HepG2 (cell line): Measurements from ENCODE around the gene TASOR2. TPM values are rescaled to one million over a fixed set of nuclear protein-coding genes. Genes with fewer than 3 reads are reported as not detected.

ENCODE experiments used
- ATAC-seq: fragments of 200-7000 bp; cut with Tn5 transposase; 3 replicates; pipeline ENCODE4 v1.9.1; 2020; ENCODE audit warnings: mild to moderate bottlenecking, moderate library complexity
- BruUV-seq: library from RNA; stranded (reverse); fragments of 400-500 nt; replicated peaks from 2 replicates; lab custom pipeline; 2021; lab: Mats Ljungman, UMichigan
- CTCF ChIA-PET: fragments of 300-600 bp; formaldehyde crosslinking; extraction: SDS; loops from one replicate; lab custom pipeline; 2021; ENCODE audit warnings: low total read pairs, inconsistent platforms, low intra/inter-chr PET ratio; lab: Yijun Ruan, JAX
- POLR2A ChIA-PET: fragments of 350-600 bp; sonication (Branson Sonifier 250); formaldehyde crosslinking; loops from one replicate; lab custom pipeline; 2020; ENCODE audit warnings: antibody characterized with exemption, inconsistent platforms; lab: Yijun Ruan, JAX
- DNase-seq: peaks from one replicate; pipeline ENCODE4 v3.0.0-alpha.2; 2015; ENCODE audit warnings: low spot score
- FAIRE-seq: peaks from 3 replicates; lab custom pipeline; 2011; peaks lifted over from hg19 to GRCh38; lab: Jason Lieb, UNC
- H2AFZ ChIP-seq: one replicate; pipeline ENCODE4 v1.6.1; 2011; ENCODE audit warnings: low read length, inconsistent platforms
- H3K27ac ChIP-seq: fragments of 300-600 bp; 3 replicates; pipeline ENCODE4 v1.8.0; 2011; ENCODE audit warnings: mixed run types, mild to moderate bottlenecking, mixed read lengths, low read length, inconsistent platforms; ENCODE audit not compliant: insufficient read depth; ENCODE audit errors: extremely low read length
- H3K27me3 ChIP-seq, 2 experiments: fragments of 200-600 bp in 1 of 2; 2 replicates in 1 of 2; 3 replicates in 1 of 2; pipeline versions ENCODE4 v1.6.0 to v1.8.0; 2011; ENCODE audit warnings: low read length in 2 of 2, mild to moderate bottlenecking in 2 of 2, moderate library complexity in 2 of 2, inconsistent platforms in 1 of 2; ENCODE audit not compliant: insufficient read depth in 2 of 2, control insufficient read depth in 1 of 2
- H3K36me3 ChIP-seq, 2 experiments: fragments of 200-600 bp in 1 of 2; replicated peaks in 1 of 2; 2 replicates in 1 of 2; 3 replicates in 1 of 2; pipeline versions ENCODE4 v1.5.1 to v1.8.0; 2011; ENCODE audit warnings: low read length in 2 of 2, inconsistent platforms in 1 of 2; ENCODE audit not compliant: insufficient read depth in 2 of 2, control insufficient read depth in 1 of 2
- H3K4me1 ChIP-seq: 2 replicates; pipeline ENCODE4 v1.5.1; 2012; ENCODE audit warnings: low read length, inconsistent platforms; ENCODE audit not compliant: insufficient read depth
- H3K4me2 ChIP-seq: 2 replicates; pipeline ENCODE4 v1.6.0; 2011; ENCODE audit warnings: low read depth, low read length, inconsistent platforms
- H3K4me3 ChIP-seq, 3 experiments: fragments of 200-600 bp in 1 of 3; sonication (generic), shearing (Covaris generic) in 1 of 3; replicated peaks in 1 of 3; 2 replicates each; pipeline ENCODE4 v1.5.1; 2011 to 2016; ENCODE audit warnings: low read length in 3 of 3, inconsistent platforms in 2 of 3, low read depth in 2 of 3, mild to moderate bottlenecking in 2 of 3, control low read depth in 1 of 3, mixed read lengths in 1 of 3; ENCODE audit not compliant: insufficient read depth in 1 of 3
- H3K79me2 ChIP-seq: one replicate; pipeline ENCODE4 v1.6.1; 2011; ENCODE audit warnings: low read length, inconsistent platforms; ENCODE audit not compliant: insufficient read depth
- H3K9ac ChIP-seq: 2 replicates; pipeline ENCODE4 v1.6.0; 2011; ENCODE audit warnings: mild to moderate bottlenecking, low read depth, low read length, inconsistent platforms; ENCODE audit not compliant: insufficient read depth
- H3K9me3 ChIP-seq: 2 replicates; pipeline ENCODE4 v1.5.1; 2012; ENCODE audit warnings: mild to moderate bottlenecking, low read length
- H4K20me1 ChIP-seq: 2 replicates; pipeline ENCODE4 v1.6.0; 2011; ENCODE audit warnings: inconsistent platforms, mild to moderate bottlenecking, low read length, moderate library complexity; ENCODE audit not compliant: insufficient read depth
- KDM5A ChIP-seq: fragments of 200-600 bp; sonication (generic); IDR thresholded peaks from 2 replicates; pipeline ENCODE4 v1.7.0; 2018; ENCODE audit warnings: antibody characterized with exemption, mild to moderate bottlenecking, low read length, borderline replicate concordance
- TAF15 ChIP-seq: fragments of 200-400 bp; formaldehyde crosslinking; IDR thresholded peaks from one replicate; pipeline ENCODE4 v1.6.1; 2018; ENCODE audit warnings: mild to moderate bottlenecking, low read depth, low read length; ENCODE audit not compliant: poor library complexity, severe bottlenecking
- ZBTB3 ChIP-seq: sonication (generic); formaldehyde crosslinking; IDR thresholded peaks from 2 replicates; pipeline ENCODE4 v1.4.0; 2020; ENCODE audit warnings: low read depth, mild to moderate bottlenecking, moderate library complexity, missing genetic modification reagents, borderline replicate concordance
- ZNF7 ChIP-seq: IDR thresholded peaks from 2 replicates; pipeline ENCODE4 v1.6.1; 2016; ENCODE audit warnings: missing biosample characterization, missing genetic modification reagents
- WGBS: methylation state at CpG from one replicate; pipeline ENCODE4 v1.1.6; 2017; ENCODE audit warnings: low lambda C conversion rate; 5-methylcytosine and 5-hydroxymethylcytosine counted together
- in situ Hi-C: cut with HindIII; loops from 2 replicates; pipeline ENCODE4 v1.10.0; 2017; ENCODE audit warnings: low pct_unique_long_range_greater_than_20kb; ENCODE audit not compliant: extremely low pct_ligation_motif_present
- intact Hi-C: fragments of 100-400 bp; cut with micrococcal nuclease; formaldehyde crosslinking; loops from one replicate; pipeline ENCODE4 v1.10.0; 2022; ENCODE audit not compliant: unreplicated experiment
- polyA plus RNA-seq, 8 experiments: library from polyadenylated mRNA; depleted of rRNA in 3 of 8; stranded (reverse) in 7 of 8; unstranded in 1 of 8; fragments of >200 nt; fragmentation: Illumina TruSeq in 4 of 8; extraction: Trizol in 4 of 8; gene quantifications; 2 replicates each; pipeline versions ENCODE4 v1.2.1 to v1.2.3, GENCODE V29; 2011 to 2016; ENCODE audit warnings: low read depth in 4 of 8, missing spikeins in 1 of 8, mixed read lengths in 1 of 8; ENCODE audit not compliant: insufficient read depth in 1 of 8
- total RNA-seq, 5 experiments: library from RNA; depleted of rRNA; stranded (reverse); fragments of >200 nt; fragmentation: Illumina TruSeq; extraction: Trizol; gene quantifications; 2 replicates each; pipeline ENCODE4 v1.2.3, GENCODE V29; 2016; ENCODE audit warnings: low read depth in 1 of 5
- TF ChIP-seq, protein P1 (sequence below): sonication (generic); formaldehyde crosslinking; IDR thresholded peaks from 2 replicates; pipeline ENCODE4 v1.4.0; 2020; ENCODE audit warnings: missing genetic modification reagents, borderline replicate concordance
- TF ChIP-seq, protein P2 (sequence below): sonication (generic); formaldehyde crosslinking; IDR thresholded peaks from 2 replicates; pipeline ENCODE4 v1.5.1; 2020; ENCODE audit warnings: missing genetic modification reagents, mild to moderate bottlenecking, borderline replicate concordance

TASOR2 gene
- total and polyA plus RNA-seq, 2 of the 13 experiments (the other 11 are each of a cell fraction or from before 2014, with no cell fraction given) = 24.2 to 55.3 TPM

DNA sequence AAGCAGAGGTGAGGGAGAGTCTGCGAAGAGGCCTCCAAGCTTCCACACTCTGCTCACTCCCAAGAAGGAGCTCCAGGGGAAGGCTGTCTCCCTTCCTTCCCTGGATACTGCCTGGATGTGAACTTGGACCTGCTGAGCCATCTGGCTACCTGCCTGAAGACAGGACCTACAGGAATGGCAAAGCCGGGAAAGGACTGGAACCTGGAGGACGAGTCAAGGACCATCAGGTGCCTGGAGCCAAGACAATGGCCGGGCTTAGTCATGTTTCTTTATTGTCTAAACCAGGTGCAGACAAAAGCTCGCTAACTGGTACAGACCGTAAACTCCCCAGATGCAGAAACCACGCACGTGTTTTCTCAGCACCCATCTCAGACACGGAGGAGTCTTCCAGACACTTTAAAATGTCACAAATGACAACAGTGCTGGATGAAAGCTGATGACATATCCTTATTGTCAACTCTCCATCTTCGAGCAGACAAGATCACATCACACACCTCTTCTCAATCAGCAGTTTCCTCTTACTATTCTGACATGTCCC is 30.4 kb upstream of the TASOR2 start:
- H4K20me1 ChIP-seq = no peaks in the 10 kb centered on the region
- 91% methylated on average over 10 of the region's 10 CpGs for WGBS
- no peak overlapping the region for H2AFZ ChIP-seq
- intact Hi-C loops (no loop called here), in situ Hi-C loops (no loop called here)
- no peak for DNase-seq
- H3K4me3 ChIP-seq = no peak overlapping the region
- FAIRE-seq = no peak
- H3K79me2 ChIP-seq = peaks cover 2% of the 10 kb centered on the region
- H3K36me3 ChIP-seq = peaks cover 1 to 4% of the 10 kb centered on the region in 2 experiments; a peak in 1 of 5 replicates
- no peaks in the 10 kb centered on the region for H3K9me3 ChIP-seq
- CTCF ChIA-PET = no interaction called here
- POLR2A ChIA-PET = no interaction called here
- no peaks in the 10 kb centered on the region for H3K27me3 ChIP-seq
- peaks cover 37% of the 10 kb centered on the region for H3K4me1 ChIP-seq
- no peak overlapping the region for H3K9ac ChIP-seq
- no peak for ATAC-seq
- TF ChIP-seq TAF15 = no peak
- TF ChIP-seq ZBTB3 (CRISPR knock-in tag) = no peak
- TF ChIP-seq, protein P1, sequence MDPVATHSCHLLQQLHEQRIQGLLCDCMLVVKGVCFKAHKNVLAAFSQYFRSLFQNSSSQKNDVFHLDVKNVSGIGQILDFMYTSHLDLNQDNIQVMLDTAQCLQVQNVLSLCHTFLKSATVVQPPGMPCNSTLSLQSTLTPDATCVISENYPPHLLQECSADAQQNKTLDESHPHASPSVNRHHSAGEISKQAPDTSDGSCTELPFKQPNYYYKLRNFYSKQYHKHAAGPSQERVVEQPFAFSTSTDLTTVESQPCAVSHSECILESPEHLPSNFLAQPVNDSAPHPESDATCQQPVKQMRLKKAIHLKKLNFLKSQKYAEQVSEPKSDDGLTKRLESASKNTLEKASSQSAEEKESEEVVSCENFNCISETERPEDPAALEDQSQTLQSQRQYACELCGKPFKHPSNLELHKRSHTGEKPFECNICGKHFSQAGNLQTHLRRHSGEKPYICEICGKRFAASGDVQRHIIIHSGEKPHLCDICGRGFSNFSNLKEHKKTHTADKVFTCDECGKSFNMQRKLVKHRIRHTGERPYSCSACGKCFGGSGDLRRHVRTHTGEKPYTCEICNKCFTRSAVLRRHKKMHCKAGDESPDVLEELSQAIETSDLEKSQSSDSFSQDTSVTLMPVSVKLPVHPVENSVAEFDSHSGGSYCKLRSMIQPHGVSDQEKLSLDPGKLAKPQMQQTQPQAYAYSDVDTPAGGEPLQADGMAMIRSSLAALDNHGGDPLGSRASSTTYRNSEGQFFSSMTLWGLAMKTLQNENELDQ (CRISPR knock-in tag) = no peak
- TF ChIP-seq KDM5A = no peak
- TF ChIP-seq, protein P2, sequence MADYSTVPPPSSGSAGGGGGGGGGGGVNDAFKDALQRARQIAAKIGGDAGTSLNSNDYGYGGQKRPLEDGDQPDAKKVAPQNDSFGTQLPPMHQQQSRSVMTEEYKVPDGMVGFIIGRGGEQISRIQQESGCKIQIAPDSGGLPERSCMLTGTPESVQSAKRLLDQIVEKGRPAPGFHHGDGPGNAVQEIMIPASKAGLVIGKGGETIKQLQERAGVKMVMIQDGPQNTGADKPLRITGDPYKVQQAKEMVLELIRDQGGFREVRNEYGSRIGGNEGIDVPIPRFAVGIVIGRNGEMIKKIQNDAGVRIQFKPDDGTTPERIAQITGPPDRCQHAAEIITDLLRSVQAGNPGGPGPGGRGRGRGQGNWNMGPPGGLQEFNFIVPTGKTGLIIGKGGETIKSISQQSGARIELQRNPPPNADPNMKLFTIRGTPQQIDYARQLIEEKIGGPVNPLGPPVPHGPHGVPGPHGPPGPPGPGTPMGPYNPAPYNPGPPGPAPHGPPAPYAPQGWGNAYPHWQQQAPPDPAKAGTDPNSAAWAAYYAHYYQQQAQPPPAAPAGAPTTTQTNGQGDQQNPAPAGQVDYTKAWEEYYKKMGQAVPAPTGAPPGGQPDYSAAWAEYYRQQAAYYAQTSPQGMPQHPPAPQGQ (CRISPR knock-in tag) = no peak
- TF ChIP-seq ZNF7 (CRISPR knock-in tag) = no peak
- no peak overlapping the region for H3K27ac ChIP-seq
- BruUV-seq = no TSS peak
- no peak overlapping the region for H3K4me2 ChIP-seq
